Stimulated activated CD4-positive, alpha-beta T cell treated with anti-CD3 and anti-CD28 coated beads, Interleukin-4, amount 100 ng/mL, for 1 hour (primary cell): ENCODE data around the gene MYO1D.

Source experiments
- DNase-seq: peaks from one replicate; pipeline ENCODE4 v3.0.0-alpha.2; 2020

MYO1D gene

GRCh38 chr17:32520737-32521404 is 356.1 kb downstream of the MYO1D start:
- no peak for DNase-seq

GRCh38 chr17:32520104-32520701 is 356.7 kb downstream of the MYO1D start:
- DNase-seq, result peak; percentile 39

GRCh38 chr17:32519228-32520103 is 357.5 kb downstream of the MYO1D start:
- DNase-seq, result peak; percentile 58

GRCh38 chr17:32518646-32519227 is 358.2 kb downstream of the MYO1D start:
- no peak for DNase-seq

- no peak for DNase-seq
These were observed 358.9 kb downstream of the MYO1D start for GRCh38 chr17:32517982-32518381.

GRCh38 chr17:32516940-32517701 is 359.8 kb downstream of the MYO1D start:
- DNase-seq, result no peak

- DNase-seq, result no peak
These were observed 360.5 kb downstream of the MYO1D start for GRCh38 chr17:32516450-32516849.

- no peak for DNase-seq
These were observed 361.1 kb downstream of the MYO1D start for GRCh38 chr17:32515677-32516383.

- DNase-seq, result no peak
These were observed 362.3 kb downstream of the MYO1D start for GRCh38 chr17:32514606-32515005.

GRCh38 chr17:32513579-32513978 is 363.3 kb downstream of the MYO1D start:
- no peak for DNase-seq

- no peak for DNase-seq
These were observed 364.6 kb downstream of the MYO1D start for GRCh38 chr17:32512328-32512727.

- no peak for DNase-seq
These were observed 366.5 kb downstream of the MYO1D start for GRCh38 chr17:32510466-32510865.

GRCh38 chr17:32508926-32509325 is 368.0 kb downstream of the MYO1D start:
- no peak for DNase-seq

GRCh38 chr17:32504166-32504990 is 372.5 kb downstream of the MYO1D start:
- DNase-seq, result no peak

- no peak for DNase-seq
These were observed 373.4 kb downstream of the MYO1D start for GRCh38 chr17:32503251-32504165.

GRCh38 chr17:32502710-32503109 is 374.2 kb downstream of the MYO1D start:
- DNase-seq, result no peak

GRCh38 chr17:32502013-32502412 is 374.9 kb downstream of the MYO1D start:
- DNase-seq, result no peak

GRCh38 chr17:32498391-32498790 is 378.5 kb downstream of the MYO1D start:
- DNase-seq, result no peak

- no peak for DNase-seq
These were observed 379.3 kb downstream of the MYO1D start for GRCh38 chr17:32497431-32498205.
